ENCODE results near the gene DMRTB1.

GRCh38 chr1:53410100-53410541 lies 49.1 kb upstream of the DMRTB1 start:
- no peak for TF ChIP-seq POLR2AphosphoS5 (IDR thresholded peaks at IDR 0.05)
- TF ChIP-seq CTCF (IDR thresholded peaks at IDR 0.05): no peak
- TF ChIP-seq POLR2A (IDR thresholded peaks at IDR 0.05): no peak

Data from upper lobe of left lung (tissue), 4 donors.